ENCODE results near the gene CCDC192.

CCDC192 gene

DNA sequence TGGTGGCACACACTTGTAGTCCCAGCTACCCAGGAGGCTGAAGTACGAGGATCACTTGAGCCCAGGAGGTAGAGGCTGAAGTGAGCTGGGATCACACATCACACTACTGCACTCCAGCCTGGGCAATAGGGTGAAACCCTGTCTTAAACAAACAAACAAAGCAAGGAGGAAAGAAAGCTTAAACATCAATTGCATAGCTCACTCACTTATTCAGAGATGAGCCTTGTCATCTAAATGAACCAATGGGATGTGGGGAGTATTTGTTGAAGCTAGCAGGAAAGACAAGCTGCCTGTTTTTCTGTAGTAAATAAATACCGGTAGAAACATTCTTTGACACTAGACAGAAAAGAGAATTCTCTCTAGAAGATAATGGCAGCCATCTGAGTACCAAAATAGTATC is 219.4 kb downstream of the CCDC192 start:
- DNase-seq (ENCODE audit: low spot score): no peak

DNA sequence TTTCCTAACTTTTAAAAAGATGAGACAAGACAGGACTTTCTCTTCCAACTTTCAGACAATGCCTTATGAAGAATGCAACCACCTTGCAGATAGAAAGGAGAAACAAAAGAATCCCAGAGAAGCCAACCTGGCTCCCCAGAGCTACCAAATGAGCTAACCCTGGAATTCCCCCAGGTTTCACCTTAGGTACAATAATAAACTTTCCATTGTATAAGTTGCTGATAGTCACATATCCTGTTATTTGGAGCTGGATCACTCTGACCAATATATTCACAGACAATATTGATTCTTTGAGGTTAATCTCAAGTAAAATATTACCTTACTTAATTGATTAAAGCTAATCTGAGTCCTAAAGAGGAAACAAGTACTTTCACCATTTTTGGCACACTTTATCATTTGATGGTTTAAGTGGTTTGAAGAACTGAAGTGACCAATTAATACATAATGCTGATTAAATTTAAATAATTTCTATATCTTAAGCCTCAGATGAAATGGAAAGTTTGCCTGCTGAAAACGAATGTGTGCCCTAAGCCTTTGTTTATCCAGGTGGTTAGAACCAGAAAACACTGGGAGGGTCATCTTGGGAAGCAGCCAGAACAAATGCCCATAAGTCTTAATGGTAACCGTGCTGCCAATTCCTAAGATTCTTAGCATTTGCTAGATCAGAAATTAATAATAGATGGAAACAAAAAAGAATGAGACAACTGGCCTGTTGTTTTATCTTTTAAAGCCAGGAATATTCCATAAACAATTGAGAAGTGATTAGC is 220.8 kb downstream of the CCDC192 start:
- no peak for DNase-seq (ENCODE audit: low spot score)

- no peak for DNase-seq (ENCODE audit: low spot score)
These were observed 221.4 kb downstream of the CCDC192 start for GRCh38 chr5:127924606-127925005.

DNA sequence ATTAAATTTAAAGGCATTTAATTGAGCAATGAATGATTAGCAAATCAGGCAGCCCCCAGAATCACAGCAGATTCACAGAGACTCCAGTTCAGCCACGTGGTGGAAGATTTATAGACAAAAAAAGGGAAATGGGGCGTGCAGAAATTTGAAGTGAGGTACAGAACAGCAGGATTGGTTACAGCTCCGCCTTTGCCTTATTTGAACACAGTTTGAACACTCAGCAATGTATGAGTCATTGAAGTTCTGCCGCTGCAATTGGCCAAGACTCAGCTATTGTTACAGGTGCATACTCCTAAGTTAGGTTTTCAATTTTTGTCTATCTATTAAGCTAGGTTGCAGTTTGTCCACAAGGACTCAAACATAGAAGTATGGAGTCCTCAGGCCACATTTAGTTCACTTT is 222.7 kb downstream of the CCDC192 start:
- no peak for DNase-seq (ENCODE audit: low spot score)

DNA sequence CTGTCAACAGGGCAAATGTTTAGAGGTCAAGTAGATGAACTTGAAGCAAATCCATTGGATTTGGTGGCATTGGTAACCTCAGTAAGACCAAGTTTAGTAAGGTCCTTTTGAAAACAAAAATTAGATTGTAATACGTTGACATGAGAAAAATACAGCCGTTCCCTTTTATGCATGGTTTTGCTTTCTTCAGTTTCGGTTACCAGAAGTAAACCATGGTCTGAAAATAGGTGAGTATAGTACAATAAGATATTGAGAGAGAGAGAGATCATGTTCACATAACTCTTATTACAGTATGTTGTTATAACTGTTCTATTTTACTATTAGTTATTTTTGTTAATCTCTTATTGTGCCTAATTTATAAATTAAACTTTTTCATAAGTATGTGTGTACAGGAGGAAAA is 223.8 kb downstream of the CCDC192 start:
- no peak for DNase-seq (ENCODE audit: low spot score)

DNA sequence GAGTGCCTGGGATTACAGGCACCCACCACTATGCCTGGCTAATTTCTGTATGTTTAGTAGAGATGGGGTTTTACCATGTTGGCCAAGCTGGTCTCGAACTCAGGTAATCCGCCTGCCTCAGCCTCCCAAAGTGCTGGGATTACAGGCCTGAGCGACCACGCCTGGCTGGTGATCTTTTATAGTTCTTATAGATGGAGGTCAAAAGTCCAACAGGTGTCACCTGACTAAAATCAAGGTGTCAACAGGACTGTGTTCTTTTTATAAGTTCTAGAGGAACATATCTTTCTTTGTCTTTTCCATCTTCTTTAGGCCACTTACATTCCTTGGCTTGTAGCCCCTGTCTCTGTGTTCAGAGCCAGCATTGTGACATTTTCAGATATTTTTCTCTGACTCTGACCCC is 224.9 kb downstream of the CCDC192 start:
- DNase-seq (ENCODE audit: low spot score): no peak

DNA sequence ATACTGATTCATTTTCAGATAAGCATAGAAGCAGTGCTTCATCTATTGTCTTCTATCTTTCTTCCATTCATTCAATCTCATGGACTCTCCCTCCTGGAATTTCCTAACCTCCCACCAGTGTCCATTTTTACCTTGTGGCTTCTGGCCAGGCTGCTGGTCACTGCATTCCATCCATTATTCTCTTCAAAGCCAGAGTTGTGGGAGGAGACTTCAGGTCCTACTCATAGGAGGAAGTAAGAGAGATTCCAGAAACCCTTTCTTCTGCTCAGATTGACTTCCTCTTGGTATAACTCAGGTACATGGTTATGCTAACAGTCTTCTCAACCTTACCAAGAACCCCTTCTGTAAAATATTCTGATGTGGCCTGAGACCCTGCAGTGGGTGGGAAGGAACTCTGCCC is 227.1 kb downstream of the CCDC192 start:
- DNase-seq (ENCODE audit: low spot score): peak; percentile 38

DNA sequence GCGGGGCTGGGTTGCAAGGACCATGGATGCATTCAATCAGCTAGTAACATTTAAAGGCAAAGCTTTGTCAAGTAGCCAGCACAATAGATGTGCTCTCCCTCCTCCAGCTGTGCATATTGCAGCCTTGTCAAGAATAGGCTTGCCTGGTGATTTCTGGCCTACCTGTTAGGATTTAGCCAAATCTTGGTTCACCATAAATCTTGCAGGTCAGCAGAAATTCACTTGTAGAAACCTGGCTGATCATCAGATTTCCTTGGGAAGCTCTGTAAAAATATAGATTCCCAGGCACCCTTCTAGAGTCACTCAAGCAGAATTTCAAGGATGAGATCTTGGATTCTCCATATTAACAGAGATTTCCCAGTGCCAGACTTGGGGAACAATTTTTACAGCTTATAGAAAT is 228.2 kb downstream of the CCDC192 start:
- DNase-seq (ENCODE audit: low spot score): no peak

- DNase-seq (ENCODE audit: low spot score): no peak
These were observed 230.2 kb downstream of the CCDC192 start for GRCh38 chr5:127933348-127933747.

DNA sequence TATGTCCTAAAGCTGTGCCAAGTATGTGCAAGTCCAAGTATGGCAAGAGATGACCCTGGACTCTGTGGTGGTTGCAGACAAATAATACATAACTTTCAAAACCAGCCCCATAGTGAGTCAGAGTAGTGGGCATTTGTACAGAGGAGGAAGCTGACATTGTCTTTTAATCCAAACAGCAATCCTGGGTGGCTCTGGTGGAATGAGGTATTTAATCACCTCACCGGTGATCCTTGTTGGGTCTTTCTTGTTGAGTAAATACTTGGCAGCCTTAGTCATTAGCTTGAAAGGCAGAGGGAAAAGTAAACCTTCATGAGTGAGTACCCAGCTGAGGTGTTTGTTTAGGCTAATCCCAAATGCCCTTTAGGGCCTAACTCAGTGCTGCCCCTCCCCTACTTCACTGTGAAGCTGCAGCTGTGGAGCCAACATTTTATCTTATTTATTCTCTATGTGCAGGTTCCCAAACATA is 231.6 kb downstream of the CCDC192 start:
- DNase-seq (ENCODE audit: low spot score): peak; percentile 46

DNA sequence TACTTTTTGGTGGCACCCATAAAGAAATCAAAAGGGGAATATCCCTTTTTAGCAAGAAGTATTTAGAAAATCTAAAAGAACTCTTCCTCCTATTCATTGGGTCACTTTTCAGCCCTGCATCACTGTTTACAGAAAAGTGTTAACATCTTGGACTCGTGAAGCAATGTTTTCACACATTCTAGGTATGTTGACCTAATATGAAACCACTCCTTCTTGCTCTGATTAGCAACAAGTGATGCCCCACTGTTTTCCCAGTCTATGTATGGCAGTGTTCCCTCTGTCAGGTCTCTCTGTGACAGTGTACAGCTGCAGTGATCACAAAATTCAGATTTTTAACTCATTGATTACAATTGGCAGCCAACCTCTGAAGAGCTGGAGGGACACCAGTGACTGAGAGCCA is 232.2 kb downstream of the CCDC192 start:
- DNase-seq (ENCODE audit: low spot score): no peak

DNA sequence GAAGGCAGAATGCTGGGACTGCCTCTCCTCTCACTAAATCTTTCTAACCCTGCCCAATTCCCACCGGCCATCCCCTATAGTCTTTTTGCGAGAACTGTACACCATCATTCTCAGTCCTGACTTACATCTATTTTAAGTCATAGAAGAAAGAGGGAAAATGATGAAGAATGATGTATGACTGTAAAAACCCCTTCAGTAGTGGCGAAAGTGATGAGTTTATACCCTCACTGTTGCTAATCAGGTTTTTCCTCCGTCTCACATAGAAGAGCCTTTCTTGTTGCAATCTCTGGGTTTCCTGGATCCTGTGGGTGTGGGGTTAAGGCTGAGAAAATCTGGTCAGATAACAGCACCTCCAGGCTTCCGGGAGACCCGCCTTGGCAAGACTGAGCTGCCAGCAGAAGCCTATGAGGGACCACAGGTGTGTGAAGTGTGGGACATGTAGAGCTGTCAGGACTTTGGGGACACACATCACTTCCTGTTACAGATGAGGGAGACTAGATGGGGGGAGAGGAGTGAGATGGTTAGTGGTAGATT is 233.3 kb downstream of the CCDC192 start:
- no peak for DNase-seq (ENCODE audit: low spot score)

DNA sequence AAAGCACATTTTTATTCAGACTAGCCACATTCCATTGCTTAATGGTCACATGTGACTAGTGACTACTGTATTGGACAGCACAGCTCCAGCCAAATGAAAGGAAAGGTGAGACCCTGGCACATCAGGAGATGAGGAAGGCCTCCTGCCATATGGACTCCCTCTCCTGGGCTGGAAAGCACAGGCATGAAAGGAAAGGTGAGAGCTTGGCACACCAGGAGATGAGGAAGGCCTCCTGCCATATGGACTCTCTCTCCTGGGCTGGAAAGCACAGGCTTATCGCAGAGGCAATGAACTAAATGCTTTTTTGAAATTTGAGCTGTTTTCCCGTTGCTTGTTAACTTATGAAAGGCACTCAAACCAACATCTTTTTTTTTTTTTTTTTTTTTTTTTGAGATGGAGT is 235.6 kb downstream of the CCDC192 start:
- DNase-seq (ENCODE audit: low spot score): no peak

- DNase-seq (ENCODE audit: low spot score): no peak
These were observed 237.7 kb downstream of the CCDC192 start for GRCh38 chr5:127940854-127941253.

- DNase-seq (ENCODE audit: low spot score): no peak
These were observed 238.5 kb downstream of the CCDC192 start for GRCh38 chr5:127941646-127942045.

DNA sequence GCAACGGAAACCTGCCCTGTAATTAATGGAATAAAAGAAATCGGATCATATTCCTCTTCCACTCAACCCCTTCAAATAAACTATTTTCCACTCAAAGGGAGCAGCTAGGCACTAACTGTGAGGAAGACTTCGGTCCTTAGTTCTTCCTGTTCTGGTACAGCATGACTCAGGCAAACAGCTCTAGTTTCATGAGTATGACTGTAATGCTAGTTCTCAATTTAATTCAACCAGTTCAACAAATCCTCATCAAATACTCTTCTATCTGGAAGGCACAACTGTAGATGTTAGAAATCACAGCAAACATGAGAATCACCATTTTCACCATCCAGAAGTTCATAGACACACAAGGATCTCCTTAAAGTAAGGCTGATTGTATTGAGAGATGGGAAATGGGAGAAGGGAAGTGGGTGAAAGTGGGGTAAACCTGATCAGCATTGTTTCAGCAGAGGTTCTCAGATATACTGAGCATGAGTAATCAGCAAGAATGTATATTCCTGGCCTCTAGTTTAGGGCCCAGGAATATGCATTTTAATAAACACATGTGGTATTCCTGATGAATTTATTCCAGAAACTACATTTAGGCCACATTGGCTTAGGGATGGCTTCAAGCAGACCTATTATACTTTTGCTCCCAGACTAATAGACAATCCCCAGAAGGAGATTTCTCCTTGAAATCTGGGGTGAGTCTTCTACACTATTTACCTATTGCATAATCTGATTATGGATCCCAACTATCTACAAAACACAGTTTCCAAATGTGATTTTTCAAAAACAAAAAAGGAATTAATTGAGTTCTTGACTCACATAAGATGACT is 239.3 kb downstream of the CCDC192 start:
- peak; percentile 47 for DNase-seq (ENCODE audit: low spot score)

DNA sequence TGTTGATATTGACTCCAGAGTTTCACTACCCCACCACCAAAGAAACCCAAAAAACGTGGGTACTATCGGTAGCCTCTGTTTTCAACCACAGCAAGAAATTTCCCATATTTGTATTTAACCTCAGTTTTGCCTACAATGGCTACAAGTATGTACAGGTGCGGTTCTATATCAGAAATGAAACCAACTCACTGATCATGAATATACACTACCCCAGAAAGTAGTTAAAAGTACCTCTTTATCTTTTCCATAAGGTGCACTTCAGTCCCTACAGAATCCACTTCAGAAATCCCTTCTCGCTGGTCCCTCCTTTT is 239.8 kb downstream of the CCDC192 start:
- no peak for DNase-seq (ENCODE audit: low spot score)

GRCh38 chr5:127944125-127944524 is 240.9 kb downstream of the CCDC192 start:
- DNase-seq (ENCODE audit: low spot score): no peak

DNA sequence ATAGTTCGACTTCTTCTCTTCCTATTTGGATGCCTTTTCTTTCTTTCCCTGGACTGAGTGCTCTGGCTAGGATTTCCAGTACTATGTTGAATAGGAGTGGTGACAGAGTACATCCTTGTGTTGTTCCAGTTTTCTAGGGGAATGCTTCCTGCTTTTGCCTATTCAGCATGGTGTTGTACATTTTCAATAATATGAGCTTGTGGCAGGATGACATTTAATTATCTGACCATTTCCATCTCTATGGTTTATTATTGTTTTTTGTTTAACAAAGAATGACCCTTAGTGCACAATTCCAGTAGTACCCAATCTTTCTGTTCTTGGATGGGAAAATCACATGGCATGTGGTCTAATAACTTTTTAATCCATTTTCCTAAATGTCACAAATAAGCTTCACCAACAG is 244.8 kb downstream of the CCDC192 start:
- no peak for DNase-seq (ENCODE audit: low spot score)

DNA sequence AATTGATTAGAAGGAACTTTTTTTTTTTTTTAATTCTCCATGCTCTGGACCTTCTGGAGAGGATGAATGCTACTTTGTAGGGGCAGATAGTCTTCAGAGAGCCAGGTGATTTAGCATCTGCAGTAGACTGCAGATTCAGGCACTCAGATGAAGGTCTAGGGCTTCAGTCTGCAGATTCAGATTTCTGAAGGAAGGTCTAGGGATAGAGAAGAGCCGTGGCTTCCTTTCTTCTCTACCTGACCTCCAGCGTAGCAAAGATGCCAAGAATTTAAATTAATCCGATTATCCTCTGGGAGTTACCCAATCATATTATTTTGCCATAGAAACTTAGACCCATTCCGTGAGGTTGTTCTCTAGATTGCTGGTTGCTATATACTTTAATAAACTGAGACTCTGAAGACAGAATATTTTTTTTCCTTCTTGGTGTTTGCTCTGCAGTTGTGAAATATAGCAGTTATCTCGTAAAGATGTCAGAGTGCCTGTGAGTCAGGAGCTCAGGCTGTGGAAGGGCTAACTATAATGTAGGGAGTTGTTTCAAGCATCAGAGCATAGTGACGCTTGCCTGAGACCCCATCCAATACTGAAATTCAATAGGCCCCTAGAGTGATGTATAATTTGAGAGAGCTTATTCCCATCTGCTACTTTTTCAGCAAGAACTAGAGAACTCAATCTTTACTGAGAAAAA is 247.7 kb downstream of the CCDC192 start:
- DNase-seq (ENCODE audit: low spot score): no peak

DNA sequence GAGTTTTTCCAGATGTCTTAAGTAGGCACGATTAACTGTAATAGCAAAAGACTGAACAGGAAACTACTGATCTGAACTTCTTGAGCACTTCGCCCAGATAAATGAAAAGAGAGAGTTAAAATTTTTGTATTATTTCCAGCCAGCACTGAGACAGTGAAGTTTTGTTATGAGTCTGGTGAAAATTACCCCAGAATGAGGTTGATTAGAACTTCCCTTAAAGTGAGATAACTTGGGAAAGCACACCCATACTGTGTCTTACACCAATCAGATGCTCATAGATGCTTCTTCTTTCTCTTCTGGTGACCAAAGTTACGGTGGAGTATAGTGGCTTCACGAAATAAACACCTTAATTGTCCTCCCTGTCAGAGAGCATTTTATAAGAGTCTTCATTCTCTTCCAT is 248.6 kb downstream of the CCDC192 start:
- DNase-seq (ENCODE audit: low spot score): no peak

GRCh38 chr5:127957183-127957582 is 254.0 kb downstream of the CCDC192 start:
- peak; percentile 34 for DNase-seq (ENCODE audit: low spot score)
